Measurements from ENCODE around the gene TXNRD1. TPM values are rescaled to one million over a fixed set of nuclear protein-coding genes. Genes with fewer than 3 reads are reported as not detected.

TXNRD1 gene
- total RNA-seq, 1 experiment from 2014 or later, result 327 TPM

GRCh38 chr12:104243971-104244370 lies 28.4 kb downstream of the TXNRD1 start:
- Histone ChIP-seq H2AFZ (ENCODE audit: low read depth, low read length, poor library complexity, severe bottlenecking) (peak overlapping the region; percentile 71), H3K27ac (ENCODE audit: low read depth, low read length) (no peak overlapping the region), H3K9me2 (ENCODE audit: insufficient read depth) (no peaks in the 10 kb centered on the region), H3K4me1 (ENCODE audit: control insufficient read depth in 1 of 2, insufficient read depth in 2 of 2, low read length in 2 of 2) (no peaks in the 10 kb centered on the region; a peak in 1 of 4 replicates), H3K27me3 (ENCODE audit: insufficient read depth, low read length) (no peaks in the 10 kb centered on the region), H3K36me3 (ENCODE audit: control insufficient read depth in 1 of 2, insufficient read depth in 2 of 2, low read length in 2 of 2) (no peaks in the 10 kb centered on the region), H3K4me2 (ENCODE audit: low read length) (no peak overlapping the region), H3K4me3 (replicated peaks in 1 of 2; ENCODE audit: low read depth in 1 of 2, low read length in 2 of 2) (no peak overlapping the region), H4K20me1 (ENCODE audit: insufficient read depth) (no peaks in the 10 kb centered on the region), H3K9ac (ENCODE audit: low read length) (no peak overlapping the region), H3K9me3 (ENCODE audit: control insufficient read depth in 1 of 2, insufficient read depth in 1 of 2, low read depth in 1 of 2, low read length in 2 of 2) (no peaks in the 10 kb centered on the region), H3K79me2 (ENCODE audit: insufficient read depth, low read length) (no peaks in the 10 kb centered on the region)
- intact Hi-C loops (cut with micrococcal nuclease), result no loop called here
- ChIA-PET POLR2A (interaction anchor here (1.3 kb wide), 1 partner anchor 21 kb away, joined by 4 read pairs; no protein-coding TSS in a partner anchor), CTCF (interaction anchor here (1.6 kb wide), 1 partner anchor 10 kb away, joined by 6 read pairs; no protein-coding TSS in a partner anchor), RAD21 (ENCODE audit: low non-redundant PET in 1 of 2, low total read pairs in 2 of 2, uncharacterized antibody in 2 of 2, unreplicated experiment in 2 of 2) (no interaction called here)
- BruUV-seq (replicated peaks), result no TSS peak
- TF ChIP-seq ZNF274 (IDR thresholded peaks at IDR 0.05; ENCODE audit: low read depth, low read length), result no peak
- TF ChIP-seq MAX (IDR thresholded peaks at IDR 0.05), result no peak
- no peak for TF ChIP-seq POLR2AphosphoS5 (IDR thresholded peaks at IDR 0.05; ENCODE audit: low read depth, low read length)
- no peak for TF ChIP-seq ELF1 (IDR thresholded peaks at IDR 0.05; ENCODE audit: borderline replicate concordance, low read depth)
- TF ChIP-seq POLR2A (IDR thresholded peaks at IDR 0.05; ENCODE audit: borderline replicate concordance, extremely low read depth, insufficient read depth, insufficient read length), result no peak
- TF ChIP-seq REST (IDR thresholded peaks at IDR 0.05; ENCODE audit: low read depth), result no peak
- no peak for TF ChIP-seq SIN3A (IDR thresholded peaks at IDR 0.05; ENCODE audit: low read depth)
- no peak for TF ChIP-seq EZH2 (IDR thresholded peaks at IDR 0.05)
- no peak for TF ChIP-seq ZFX (IDR thresholded peaks at IDR 0.05)
- TF ChIP-seq, protein P1, sequence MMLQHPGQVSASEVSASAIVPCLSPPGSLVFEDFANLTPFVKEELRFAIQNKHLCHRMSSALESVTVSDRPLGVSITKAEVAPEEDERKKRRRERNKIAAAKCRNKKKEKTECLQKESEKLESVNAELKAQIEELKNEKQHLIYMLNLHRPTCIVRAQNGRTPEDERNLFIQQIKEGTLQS (IDR thresholded peaks at IDR 0.05), result no peak
- no peak for TF ChIP-seq FOSL1 (IDR thresholded peaks at IDR 0.05; ENCODE audit: low read depth)
- no peak for TF ChIP-seq EZH2phosphoT487 (IDR thresholded peaks at IDR 0.05; ENCODE audit: borderline replicate concordance)
- no peak for TF ChIP-seq EGR1 (IDR thresholded peaks at IDR 0.05; ENCODE audit: low read depth)
- no peak for TF ChIP-seq CEBPB (IDR thresholded peaks at IDR 0.05; ENCODE audit: low read depth)
- TF ChIP-seq JUND (IDR thresholded peaks at IDR 0.05), result no peak
- no peak for TF ChIP-seq CBX3 (IDR thresholded peaks at IDR 0.05; ENCODE audit: low read depth)
- TF ChIP-seq ZBTB33 (IDR thresholded peaks at IDR 0.05; ENCODE audit: extremely low read depth, insufficient replicate concordance, low read length), result no peak
- no peak for DNase-seq (ENCODE audit: low read depth, low spot score)
- no peak for ATAC-seq
